ENCODE data around the gene COL23A1.

Gene COL23A1

GRCh38 chr5:178469975-178470759, 120.0 kb downstream of the COL23A1 start:
- DNase-seq = no peak

GRCh38 chr5:178469011-178469974, 120.9 kb downstream of the COL23A1 start:
- no peak for DNase-seq

- no peak for DNase-seq
Measured at GRCh38 chr5:178468196-178468685, 122.0 kb downstream of the COL23A1 start.

- peak; percentile 50 for DNase-seq
Measured at GRCh38 chr5:178467568-178468195, 122.5 kb downstream of the COL23A1 start.

GRCh38 chr5:178467205-178467567, 123.0 kb downstream of the COL23A1 start:
- no peak for DNase-seq

GRCh38 chr5:178466342-178466741, 123.9 kb downstream of the COL23A1 start:
- no peak for DNase-seq

GRCh38 chr5:178465861-178466288, 124.3 kb downstream of the COL23A1 start:
- no peak for DNase-seq

GRCh38 chr5:178465228-178465860, 124.8 kb downstream of the COL23A1 start:
- no peak for DNase-seq

- no peak for DNase-seq
Measured at GRCh38 chr5:178464431-178465048, 125.7 kb downstream of the COL23A1 start.

GRCh38 chr5:178463321-178464155, 126.7 kb downstream of the COL23A1 start:
- no peak for DNase-seq

GRCh38 chr5:178462816-178463215, 127.4 kb downstream of the COL23A1 start:
- DNase-seq = peak; percentile 42

- DNase-seq = peak; percentile 58
Measured at GRCh38 chr5:178462076-178462475, 128.1 kb downstream of the COL23A1 start.

- no peak for DNase-seq
Measured at GRCh38 chr5:178461004-178461730, 129.0 kb downstream of the COL23A1 start.

- no peak for DNase-seq
Measured at GRCh38 chr5:178460598-178460997, 129.6 kb downstream of the COL23A1 start.

GRCh38 chr5:178460174-178460573, 130.0 kb downstream of the COL23A1 start:
- DNase-seq = no peak

- DNase-seq = no peak
Measured at GRCh38 chr5:178458140-178458539, 132.1 kb downstream of the COL23A1 start.

- no peak for DNase-seq
Measured at GRCh38 chr5:178457471-178457870, 132.7 kb downstream of the COL23A1 start.

- no peak for DNase-seq
Measured at GRCh38 chr5:178455480-178455835, 134.7 kb downstream of the COL23A1 start.

GRCh38 chr5:178454821-178455479, 135.2 kb downstream of the COL23A1 start:
- DNase-seq = no peak

- DNase-seq = no peak
Measured at GRCh38 chr5:178454303-178454702, 135.9 kb downstream of the COL23A1 start.
